Measurements from ENCODE around the gene PRM2. TPM values are rescaled to one million over a fixed set of nuclear protein-coding genes. Genes with fewer than 3 reads are reported as not detected.

The PRM2 gene
- total RNA-seq, 1 donor from 2014 or later, result not detected

DNA sequence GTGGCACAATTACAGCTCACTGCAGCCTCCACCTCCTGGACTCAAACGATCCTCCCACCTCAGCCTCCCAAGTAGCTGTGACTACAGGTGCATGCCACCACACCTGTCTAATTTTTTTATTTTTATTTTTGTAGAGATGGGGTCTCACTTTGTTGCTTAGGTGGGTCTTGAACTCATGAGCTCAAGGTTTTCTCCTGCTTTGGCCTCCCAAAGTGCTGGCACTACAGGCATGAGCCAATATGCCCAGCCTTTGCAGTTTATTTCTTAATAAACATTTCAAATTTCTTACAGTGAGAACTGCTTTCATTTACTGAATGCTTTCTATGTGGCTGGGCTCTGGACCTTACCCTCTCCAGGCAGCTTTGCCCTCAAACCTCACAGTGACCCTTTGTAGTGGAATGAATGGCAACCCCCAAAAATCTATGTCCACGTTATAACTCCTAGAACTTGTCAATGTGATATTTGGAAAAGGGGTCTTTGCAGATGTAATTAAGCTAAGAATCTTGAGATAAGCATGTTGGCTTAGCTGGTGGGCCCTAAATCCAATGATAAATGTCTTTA lies 5.6 kb downstream of the PRM2 start:
- DNase-seq, result no peak
- no peaks in the 10 kb centered on the region for H3K36me3 Mint-ChIP-seq (ENCODE audit: low read depth)
- no peak overlapping the region for H3K27ac Mint-ChIP-seq
- intact Hi-C loops (cut with micrococcal nuclease), result no loop called here
- no peak overlapping the region for H3K4me3 Mint-ChIP-seq
- H3K27me3 Mint-ChIP-seq, result peaks cover 6% of the 10 kb centered on the region
- H3K9me3 Mint-ChIP-seq, result peaks cover 5% of the 10 kb centered on the region
- no peaks in the 10 kb centered on the region for H3K4me1 Mint-ChIP-seq

GRCh38 chr16:11268921-11269375 lies 7.3 kb downstream of the PRM2 start, which contains the start of gene TNP2:
TNP2 (minus strand) TSS chr16:11269325; CDS start chr16:11269262, 63 bp downstream.
- H3K36me3 Mint-ChIP-seq (ENCODE audit: low read depth), result no peaks in the 10 kb centered on the region
- intact Hi-C loops (cut with micrococcal nuclease), result no loop called here
- H3K4me1 Mint-ChIP-seq, result peaks cover 11% of the 10 kb centered on the region
- H3K27ac Mint-ChIP-seq, result no peak within 1 kb of the TSS
- no peak within 1 kb of the TSS for H3K4me3 Mint-ChIP-seq
- peaks cover 6% of the 10 kb centered on the region for H3K27me3 Mint-ChIP-seq
- no peak for DNase-seq
- H3K9me3 Mint-ChIP-seq, result peaks cover 5% of the 10 kb centered on the region

GRCh38 chr16:11265124-11265523 lies 11.2 kb downstream of the PRM2 start:
- intact Hi-C loops (cut with micrococcal nuclease), result loop anchor here (2.0 kb wide), 1 partner anchor 46 kb away; no protein-coding TSS in a partner anchor
- Mint-ChIP-seq H3K4me1 (peaks cover 27% of the 10 kb centered on the region), H3K27me3 (peaks cover 3% of the 10 kb centered on the region), H3K36me3 (ENCODE audit: low read depth) (no peaks in the 10 kb centered on the region), H3K9me3 (peaks cover 5% of the 10 kb centered on the region), H3K27ac (no peak overlapping the region), H3K4me3 (no peak overlapping the region)
- no peak for DNase-seq

GRCh38 chr16:11264155-11264832 lies 12.0 kb downstream of the PRM2 start:
- H3K27ac Mint-ChIP-seq, result peak overlapping the region; percentile 91
- H3K4me3 Mint-ChIP-seq, result peak overlapping the region; percentile 43
- H3K27me3 Mint-ChIP-seq, result peaks cover 3% of the 10 kb centered on the region
- H3K36me3 Mint-ChIP-seq (ENCODE audit: low read depth), result no peaks in the 10 kb centered on the region
- intact Hi-C loops (cut with micrococcal nuclease), result loop anchor here (2.0 to 5.0 kb wide), 2 partner anchors 33 to 47 kb away; no protein-coding TSS in a partner anchor
- no peak for DNase-seq
- peaks cover 5% of the 10 kb centered on the region for H3K9me3 Mint-ChIP-seq
- H3K4me1 Mint-ChIP-seq, result peaks cover 35% of the 10 kb centered on the region

- Mint-ChIP-seq H3K27ac (peak overlapping the region; percentile 91), H3K27me3 (peaks cover 3% of the 10 kb centered on the region), H3K4me1 (peaks cover 40% of the 10 kb centered on the region), H3K9me3 (peaks cover 5% of the 10 kb centered on the region), H3K36me3 (ENCODE audit: low read depth) (no peaks in the 10 kb centered on the region), H3K4me3 (peak overlapping the region; percentile 43)
- peak; percentile 85 for DNase-seq
- intact Hi-C loops (cut with micrococcal nuclease), result loop anchor here (1.0 to 5.0 kb wide), 3 partner anchors 34 to 93 kb away; no protein-coding TSS in a partner anchor
Measured at GRCh38 chr16:11263737-11264136, 12.5 kb downstream of the PRM2 start.

- intact Hi-C loops (cut with micrococcal nuclease), result loop anchor here (1.0 to 5.0 kb wide), 2 partner anchors 34 to 93 kb away; no protein-coding TSS in a partner anchor
- no peaks in the 10 kb centered on the region for H3K9me3 Mint-ChIP-seq
- no peaks in the 10 kb centered on the region for H3K27me3 Mint-ChIP-seq
- H3K27ac Mint-ChIP-seq, result peak overlapping the region; percentile 23
- H3K36me3 Mint-ChIP-seq (ENCODE audit: low read depth), result no peaks in the 10 kb centered on the region
- no peak overlapping the region for H3K4me3 Mint-ChIP-seq
- no peak for DNase-seq
- peaks cover 47% of the 10 kb centered on the region for H3K4me1 Mint-ChIP-seq
Measured at GRCh38 chr16:11262915-11263314, 13.4 kb downstream of the PRM2 start.

GRCh38 chr16:11260596-11260966 lies 15.7 kb downstream of the PRM2 start:
- no peak for DNase-seq
- H3K36me3 Mint-ChIP-seq (ENCODE audit: low read depth), result peaks cover 3% of the 10 kb centered on the region
- H3K27me3 Mint-ChIP-seq, result no peaks in the 10 kb centered on the region
- H3K9me3 Mint-ChIP-seq, result no peaks in the 10 kb centered on the region
- H3K4me3 Mint-ChIP-seq, result no peak overlapping the region
- peak overlapping the region; percentile 6 for H3K27ac Mint-ChIP-seq
- intact Hi-C loops (cut with micrococcal nuclease), result loop anchor here (5.0 kb wide), 1 partner anchor 37 kb away; no protein-coding TSS in a partner anchor
- peaks cover 57% of the 10 kb centered on the region for H3K4me1 Mint-ChIP-seq

GRCh38 chr16:11259655-11260595 lies 16.4 kb downstream of the PRM2 start:
- H3K4me3 Mint-ChIP-seq, result no peak overlapping the region
- H3K27ac Mint-ChIP-seq, result peak overlapping the region; percentile 6
- H3K9me3 Mint-ChIP-seq, result no peaks in the 10 kb centered on the region
- H3K4me1 Mint-ChIP-seq, result peaks cover 56% of the 10 kb centered on the region
- intact Hi-C loops (cut with micrococcal nuclease), result loop anchor here (2.0 to 10.0 kb wide), 3 partner anchors 37 to 325 kb away; partner anchors contain the start of gene LITAF
- DNase-seq, result no peak
- no peaks in the 10 kb centered on the region for H3K27me3 Mint-ChIP-seq
- peaks cover 6% of the 10 kb centered on the region for H3K36me3 Mint-ChIP-seq (ENCODE audit: low read depth)

GRCh38 chr16:11258553-11259492 lies 17.5 kb downstream of the PRM2 start:
- peaks cover 45% of the 10 kb centered on the region for H3K4me1 Mint-ChIP-seq
- intact Hi-C loops (cut with micrococcal nuclease), result loop anchor here (2.0 to 10.0 kb wide), 2 partner anchors 70 to 326 kb away; partner anchors contain the start of gene LITAF
- peak overlapping the region; percentile 83 for H3K27ac Mint-ChIP-seq

GRCh38 chr16:11257131-11257938 lies 18.9 kb downstream of the PRM2 start:
- Mint-ChIP-seq H3K27me3 (no peaks in the 10 kb centered on the region), H3K4me3 (peak overlapping the region; percentile 99), H3K9me3 (no peaks in the 10 kb centered on the region), H3K27ac (peak overlapping the region; percentile 97), H3K4me1 (peaks cover 41% of the 10 kb centered on the region), H3K36me3 (ENCODE audit: low read depth) (peaks cover 30% of the 10 kb centered on the region)
- peak; percentile 86 for DNase-seq
- intact Hi-C loops (cut with micrococcal nuclease), result loop anchor here (1.0 to 10.0 kb wide), 3 partner anchors 97 to 327 kb away; partner anchors contain the start of gene LITAF

More at GRCh38 chr16:11258553-11259492, 17.5 kb downstream of the PRM2 start:
- Mint-ChIP-seq H3K27me3 (no peaks in the 10 kb centered on the region), H3K36me3 (ENCODE audit: low read depth) (peaks cover 15% of the 10 kb centered on the region), H3K9me3 (no peaks in the 10 kb centered on the region), H3K4me3 (peak overlapping the region; percentile 73)
- peak; percentile 91 for DNase-seq

- intact Hi-C loops (cut with micrococcal nuclease), result loop anchor here (1.0 to 10.0 kb wide), 4 partner anchors 98 to 328 kb away; partner anchors contain the start of gene LITAF
- DNase-seq, result peak; percentile 87
- peaks cover 36% of the 10 kb centered on the region for H3K36me3 Mint-ChIP-seq (ENCODE audit: low read depth)
- peak overlapping the region; percentile 99 for H3K4me3 Mint-ChIP-seq
- peaks cover 47% of the 10 kb centered on the region for H3K4me1 Mint-ChIP-seq
- H3K9me3 Mint-ChIP-seq, result no peaks in the 10 kb centered on the region
- H3K27ac Mint-ChIP-seq, result peak overlapping the region; percentile 97
- no peaks in the 10 kb centered on the region for H3K27me3 Mint-ChIP-seq
Measured at GRCh38 chr16:11256661-11257130, 19.6 kb downstream of the PRM2 start.
